Erythroblast (primary cell): ENCODE data around the gene YPEL1.

Experiments
- GATA1 ChIP-seq: IDR thresholded peaks from 2 replicates; pipeline ENCODE4 v1.6.1; 2011; ENCODE audit warnings: low read depth, mild to moderate bottlenecking, control low read depth, low read length, moderate library complexity
- POLR2A ChIP-seq: IDR thresholded peaks from 2 replicates; pipeline ENCODE4 v1.6.1; 2011; ENCODE audit warnings: mild to moderate bottlenecking, low read length

DNA sequence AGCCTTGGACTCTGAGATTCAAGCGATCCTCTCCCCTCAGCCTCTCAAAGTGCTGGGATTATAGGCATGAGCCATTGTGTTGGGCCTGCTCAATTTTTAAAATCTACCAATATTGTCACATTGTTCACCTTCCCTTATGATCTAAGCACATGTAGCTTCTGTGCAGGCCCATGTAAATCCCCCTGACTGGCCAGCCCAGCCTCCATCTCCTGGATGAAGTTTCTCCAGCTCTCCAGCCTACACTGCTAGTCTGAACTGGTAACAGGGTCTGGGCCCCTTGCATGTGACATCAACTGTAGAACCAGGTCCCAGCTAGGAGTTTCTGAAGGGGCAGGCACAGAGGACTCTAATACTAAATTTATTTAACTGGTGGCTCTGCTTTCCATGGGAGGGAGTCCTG lies 32.8 kb upstream of the YPEL1 start:
- TF ChIP-seq POLR2A, result no peak
- no peak for TF ChIP-seq GATA1
